Stimulated activated CD8-positive, alpha-beta memory T cell treated with anti-CD3 and anti-CD28 coated beads, Interleukin-4, amount 100 ng/mL, for 4 hours (primary cell): ENCODE results near the gene LHFPL6.

Experiments
- DNase-seq, 2 donors: peaks; one replicate each; pipeline ENCODE4 v3.0.0-alpha.2; 2020; ENCODE audit warnings: low read depth in 2 of 2, low spot score in 1 of 2

The LHFPL6 gene

DNA sequence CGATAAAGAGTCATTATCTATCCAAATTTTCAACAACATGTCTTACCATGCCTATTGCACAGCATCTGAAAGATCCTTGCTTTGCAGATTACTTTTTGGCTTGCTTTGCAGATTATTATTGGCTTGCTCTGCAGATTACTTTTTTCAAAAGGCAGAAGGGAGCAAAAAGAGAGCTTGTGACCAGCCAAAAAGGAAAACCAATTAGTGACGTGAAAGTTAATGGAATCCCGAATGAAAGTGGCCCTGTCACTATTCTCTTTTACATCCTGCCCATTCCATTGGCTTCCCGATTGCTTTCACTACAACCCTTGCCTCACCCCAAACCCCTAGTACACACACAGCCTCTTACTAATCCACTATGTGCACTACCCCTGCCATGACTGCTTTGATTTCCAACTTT is 81.3 kb downstream of the LHFPL6 start:
- DNase-seq, result no peak

- DNase-seq, result no peak
These were observed 86.9 kb downstream of the LHFPL6 start for GRCh38 chr13:39516096-39516495.

DNA sequence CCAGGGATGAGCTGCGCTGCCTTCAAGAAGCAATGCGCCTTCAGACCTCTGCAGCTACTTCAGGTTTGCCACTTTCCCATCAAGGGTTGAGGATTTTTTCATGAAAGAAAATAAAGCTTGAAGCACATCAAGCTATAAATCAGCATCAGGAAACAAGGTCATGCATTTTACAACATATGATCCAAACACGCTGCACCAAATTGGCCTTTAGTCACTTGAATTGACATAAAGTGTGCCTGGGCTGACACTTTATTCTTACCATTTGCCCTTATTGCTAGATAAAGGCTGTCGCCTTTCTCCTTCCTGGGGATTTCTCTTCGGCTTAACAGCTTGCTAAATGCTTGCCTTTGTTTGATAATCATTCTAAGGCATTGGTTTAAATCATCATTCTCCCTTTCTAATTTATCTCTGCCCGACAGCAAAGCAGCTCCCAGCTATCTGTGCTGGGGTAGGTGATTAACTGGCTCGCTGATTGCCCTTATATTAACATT is 87.7 kb downstream of the LHFPL6 start:
- DNase-seq, result no peak

- DNase-seq, result no peak
These were observed 90.3 kb downstream of the LHFPL6 start for GRCh38 chr13:39512687-39513086.

DNA sequence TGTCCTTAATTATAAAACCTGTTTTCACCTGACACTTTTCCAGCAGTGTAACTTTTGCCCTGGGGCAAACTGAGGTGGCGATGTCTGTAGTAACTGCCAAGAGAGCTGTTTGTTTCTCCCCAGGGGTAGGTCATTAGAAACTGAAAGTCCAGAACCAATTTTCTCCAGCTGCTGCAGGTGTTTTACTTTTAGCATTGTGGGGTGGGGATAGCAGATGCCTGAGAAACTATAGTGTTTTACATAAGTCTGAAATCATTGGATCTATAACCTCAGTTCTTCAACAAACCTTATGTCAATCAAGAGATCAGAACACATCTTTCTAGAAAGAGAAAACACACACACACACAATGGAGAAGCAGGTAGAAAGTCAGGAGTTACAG is 92.7 kb downstream of the LHFPL6 start:
- DNase-seq, result no peak

DNA sequence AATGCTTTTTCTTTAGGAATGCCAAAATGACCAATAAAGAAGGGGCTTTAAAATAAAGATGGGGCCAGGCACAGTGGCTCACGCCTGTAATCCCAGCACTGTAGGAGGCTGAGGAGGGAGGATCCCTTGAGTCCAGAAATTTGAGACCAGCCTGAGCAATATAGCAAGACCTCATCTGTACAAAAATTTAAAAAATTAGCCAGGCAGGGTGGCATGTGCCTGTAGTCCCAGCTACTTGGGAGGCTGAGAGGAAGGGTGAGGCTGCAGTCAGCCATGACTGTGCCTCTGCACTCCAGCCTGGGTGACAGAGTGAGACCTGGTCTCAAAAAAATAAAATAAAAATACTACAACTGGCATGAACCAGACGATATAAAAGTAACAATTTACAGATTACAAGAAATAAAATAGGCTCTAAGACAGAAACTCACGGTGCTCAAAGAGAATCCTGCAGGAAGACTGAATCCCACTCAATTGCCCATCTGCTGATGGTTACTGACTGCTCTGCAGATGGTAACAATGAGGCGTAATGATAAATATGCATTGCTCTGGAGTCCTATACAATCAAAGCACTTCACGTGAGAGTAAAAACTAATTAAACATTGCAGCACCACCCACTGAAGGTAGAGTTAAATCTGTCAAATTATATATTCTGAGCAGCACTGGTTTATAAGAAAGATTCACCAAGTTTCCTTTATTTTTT is 93.2 kb downstream of the LHFPL6 start:
- DNase-seq, result no peak

GRCh38 chr13:39506559-39507390 is 96.2 kb downstream of the LHFPL6 start:
- no peak for DNase-seq

GRCh38 chr13:39505151-39505550 is 97.8 kb downstream of the LHFPL6 start:
- no peak for DNase-seq

DNA sequence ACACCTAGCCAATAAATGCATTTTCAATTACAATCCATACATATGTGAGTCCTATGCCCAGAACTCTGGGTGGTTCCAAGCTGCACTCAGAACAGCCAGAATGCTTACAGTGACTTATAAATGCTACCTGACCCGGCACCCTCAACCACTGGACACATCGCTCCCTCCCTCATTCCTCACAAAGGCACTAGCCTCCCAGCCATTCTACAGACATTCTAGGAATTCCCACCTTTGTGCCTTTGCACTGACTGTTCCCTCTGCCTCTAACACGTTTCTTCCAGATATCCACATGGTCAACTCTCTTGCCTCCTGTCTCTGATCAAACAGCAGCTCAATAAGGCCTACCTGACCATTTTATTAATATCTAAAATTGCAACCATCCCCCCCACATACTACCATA is 99.9 kb downstream of the LHFPL6 start:
- DNase-seq, result no peak

- no peak for DNase-seq
These were observed 101.2 kb downstream of the LHFPL6 start for GRCh38 chr13:39501702-39502324.

DNA sequence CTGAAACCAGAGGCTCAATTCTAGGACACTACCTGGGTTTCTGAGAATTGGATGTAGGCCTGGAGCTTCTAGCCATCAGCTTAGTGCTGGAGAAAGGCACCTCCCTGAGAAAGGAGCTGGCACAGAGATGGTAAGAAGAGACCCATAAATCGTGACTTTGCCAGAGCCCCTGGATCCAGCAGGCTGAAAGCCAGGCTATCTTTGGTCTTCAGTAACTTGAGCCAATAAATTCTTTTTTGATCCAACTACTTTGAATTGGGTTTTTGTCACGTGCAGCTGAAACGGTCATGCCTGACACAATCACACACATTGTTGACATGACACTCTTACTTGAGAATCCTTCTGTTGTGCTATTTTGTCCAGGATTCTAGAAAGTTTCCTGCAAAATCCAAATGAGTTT is 103.4 kb downstream of the LHFPL6 start:
- DNase-seq, result no peak

- DNase-seq, result no peak
These were observed 104.4 kb downstream of the LHFPL6 start for GRCh38 chr13:39498471-39499114.

DNA sequence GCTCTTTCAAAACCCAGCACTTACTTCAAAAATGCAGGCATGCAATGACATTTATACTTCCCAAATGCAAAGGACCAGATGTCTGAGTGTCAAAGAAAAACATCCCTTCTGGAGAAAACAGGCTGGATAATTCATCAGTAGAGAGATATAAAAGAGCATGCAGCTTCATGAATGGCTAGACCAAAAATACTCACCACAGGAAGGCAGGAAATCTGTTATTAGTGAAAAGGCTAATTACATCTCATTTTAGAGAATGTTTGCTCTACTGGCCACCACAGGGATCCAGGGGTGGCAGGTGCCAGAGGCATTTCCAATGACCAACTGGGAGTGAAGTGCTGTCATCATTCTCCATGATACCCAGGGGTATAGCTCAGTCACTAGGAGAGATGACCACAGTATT is 106.5 kb downstream of the LHFPL6 start:
- DNase-seq, result no peak

- no peak for DNase-seq
These were observed 108.4 kb downstream of the LHFPL6 start for GRCh38 chr13:39494633-39495032.

GRCh38 chr13:39494006-39494405 is 109.0 kb downstream of the LHFPL6 start:
- no peak for DNase-seq

- no peak for DNase-seq
These were observed 112.9 kb downstream of the LHFPL6 start for GRCh38 chr13:39490136-39490535.

DNA sequence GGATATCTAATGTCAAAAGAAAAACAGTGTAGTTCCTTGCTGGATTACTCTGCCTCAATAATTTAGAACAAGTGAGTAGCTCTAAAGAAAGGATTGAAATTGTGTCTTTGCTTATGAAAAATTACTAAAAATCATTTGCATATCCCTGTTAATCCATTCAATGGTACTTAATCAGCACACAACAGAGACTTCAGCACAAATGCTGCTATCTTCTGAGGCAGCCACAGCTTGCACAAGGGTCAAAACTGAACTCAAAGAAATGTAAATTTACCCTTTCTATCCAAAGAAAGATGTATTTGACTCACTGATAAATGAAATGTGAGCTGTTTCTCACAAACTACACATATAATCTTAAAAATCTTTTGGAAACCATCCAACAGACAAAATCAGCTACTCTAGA is 116.2 kb downstream of the LHFPL6 start:
- no peak for DNase-seq

- no peak for DNase-seq
These were observed 117.7 kb downstream of the LHFPL6 start for GRCh38 chr13:39485314-39485700.

DNA sequence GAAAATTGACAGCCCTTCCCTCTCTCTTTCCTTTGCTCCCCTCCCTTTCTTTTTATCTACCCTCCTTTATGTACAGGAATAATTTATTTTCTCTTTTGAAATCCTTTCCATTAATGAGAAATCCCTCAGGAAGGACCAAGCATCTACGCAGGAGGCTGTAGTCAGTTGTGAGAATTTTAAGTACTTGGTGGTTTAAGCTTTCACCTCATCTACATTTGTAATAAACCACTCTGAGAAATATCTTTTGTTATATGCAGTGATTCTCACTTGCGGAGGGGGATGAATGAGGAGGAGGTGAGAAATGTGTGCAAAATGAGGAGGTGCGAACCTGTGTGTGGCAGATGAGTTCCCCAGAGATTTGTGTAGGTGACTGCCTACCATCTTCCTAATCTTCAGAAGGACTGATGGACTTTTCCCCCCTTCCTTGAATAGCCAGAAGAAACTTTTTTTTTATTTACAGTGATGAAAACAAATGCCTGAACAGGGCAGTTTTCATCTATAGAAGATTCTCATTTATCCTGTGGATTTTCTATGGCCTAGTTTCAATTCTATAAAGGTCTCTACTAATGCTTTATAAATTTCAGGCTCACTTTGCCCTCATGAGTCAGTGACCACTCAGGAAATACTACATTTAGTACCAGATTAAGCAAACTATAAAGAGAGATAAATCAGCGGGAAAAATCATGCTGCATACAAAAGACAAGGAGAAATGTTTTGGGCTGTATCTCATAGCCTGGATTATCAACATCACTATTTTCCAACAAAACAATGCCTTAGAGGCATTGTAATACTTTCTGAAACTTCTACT is 118.3 kb downstream of the LHFPL6 start:
- DNase-seq, result no peak

DNA sequence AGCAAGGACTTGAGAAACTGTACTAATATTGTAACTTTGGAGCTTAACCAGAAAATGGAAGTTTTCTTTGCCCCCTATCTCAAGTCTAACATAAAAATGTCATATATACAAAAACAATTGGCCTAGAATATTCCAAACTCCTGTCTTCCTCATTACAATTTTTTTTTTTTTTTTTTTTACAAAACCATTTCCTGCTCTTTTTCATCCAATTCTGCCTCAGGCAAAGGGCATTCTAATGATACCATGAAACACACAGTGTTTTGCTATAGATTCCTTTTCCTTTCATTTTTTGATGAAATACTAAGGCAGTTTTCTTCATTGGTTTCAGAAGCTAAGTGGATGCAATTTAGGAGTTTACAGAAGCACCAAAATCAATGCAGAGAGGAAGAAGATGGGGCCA is 119.7 kb downstream of the LHFPL6 start:
- DNase-seq, result no peak

DNA sequence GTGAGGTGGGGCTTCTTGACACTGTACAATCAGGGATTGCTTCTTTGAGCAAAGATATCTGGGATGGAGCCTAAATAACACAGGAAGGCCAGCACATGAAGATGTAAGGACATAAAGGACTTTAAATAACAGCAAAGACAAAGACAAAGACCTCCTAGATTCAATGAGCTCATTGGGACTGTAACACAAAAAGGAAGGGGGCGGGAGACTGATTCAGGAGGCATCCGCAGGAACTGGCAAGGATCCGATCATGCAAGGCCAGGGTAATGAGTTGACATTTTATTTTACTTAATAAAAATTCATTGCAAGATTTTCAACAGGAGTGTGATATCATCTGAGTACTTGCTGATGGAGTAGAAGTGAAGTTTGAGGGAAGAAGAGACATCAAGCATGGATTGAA is 121.5 kb downstream of the LHFPL6 start:
- no peak for DNase-seq
